GM18870 (cell line): ENCODE data around the gene SLC17A8.

Source experiments
- ATAC-seq: cut with Tn5 transposase; IDR thresholded peaks from one replicate; pipeline ENCODE4 v1.9.1; 2021; ENCODE audit warnings: moderate library complexity; ENCODE audit not compliant: unreplicated experiment

The SLC17A8 gene

DNA sequence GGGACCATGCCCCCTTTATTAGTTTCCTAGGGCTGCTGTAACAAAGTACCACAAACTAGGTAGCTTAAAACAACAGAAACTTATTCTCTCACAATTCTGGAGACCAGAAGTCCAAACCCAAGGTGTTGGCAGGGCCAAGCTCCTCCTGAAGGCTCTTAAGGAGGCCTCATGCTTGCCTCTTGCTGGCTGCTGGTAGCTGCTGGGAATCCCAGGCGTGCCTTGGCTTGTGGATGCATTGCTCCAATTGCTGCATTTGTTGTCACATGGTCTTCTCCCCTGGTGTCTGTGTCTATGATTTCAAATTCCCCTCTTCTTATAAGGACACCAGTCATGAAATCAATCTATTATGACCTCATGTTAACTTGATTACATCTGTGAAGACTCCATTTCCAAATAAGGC, 11.2 kb downstream of the SLC17A8 start:
- ATAC-seq, result no peak

DNA sequence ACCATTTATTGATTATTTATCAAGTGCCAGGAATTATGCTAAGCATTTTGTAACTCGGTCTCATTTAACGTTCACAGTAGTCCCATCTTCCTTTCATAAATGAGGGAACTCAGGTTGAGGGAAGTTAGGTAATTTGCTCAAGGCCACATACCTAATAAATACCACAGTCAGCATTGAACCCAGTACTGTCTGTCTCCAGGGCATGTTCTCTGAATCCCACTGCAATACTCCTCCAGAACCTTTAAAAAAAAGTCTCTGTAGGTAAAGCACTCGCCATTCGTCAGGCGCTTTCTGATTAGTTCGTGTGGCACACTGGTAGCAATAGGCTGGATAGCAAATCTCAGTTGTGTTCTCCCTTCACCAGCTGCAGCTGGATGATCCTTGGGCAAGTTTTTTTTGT, 14.3 kb downstream of the SLC17A8 start:
- no peak for ATAC-seq

DNA sequence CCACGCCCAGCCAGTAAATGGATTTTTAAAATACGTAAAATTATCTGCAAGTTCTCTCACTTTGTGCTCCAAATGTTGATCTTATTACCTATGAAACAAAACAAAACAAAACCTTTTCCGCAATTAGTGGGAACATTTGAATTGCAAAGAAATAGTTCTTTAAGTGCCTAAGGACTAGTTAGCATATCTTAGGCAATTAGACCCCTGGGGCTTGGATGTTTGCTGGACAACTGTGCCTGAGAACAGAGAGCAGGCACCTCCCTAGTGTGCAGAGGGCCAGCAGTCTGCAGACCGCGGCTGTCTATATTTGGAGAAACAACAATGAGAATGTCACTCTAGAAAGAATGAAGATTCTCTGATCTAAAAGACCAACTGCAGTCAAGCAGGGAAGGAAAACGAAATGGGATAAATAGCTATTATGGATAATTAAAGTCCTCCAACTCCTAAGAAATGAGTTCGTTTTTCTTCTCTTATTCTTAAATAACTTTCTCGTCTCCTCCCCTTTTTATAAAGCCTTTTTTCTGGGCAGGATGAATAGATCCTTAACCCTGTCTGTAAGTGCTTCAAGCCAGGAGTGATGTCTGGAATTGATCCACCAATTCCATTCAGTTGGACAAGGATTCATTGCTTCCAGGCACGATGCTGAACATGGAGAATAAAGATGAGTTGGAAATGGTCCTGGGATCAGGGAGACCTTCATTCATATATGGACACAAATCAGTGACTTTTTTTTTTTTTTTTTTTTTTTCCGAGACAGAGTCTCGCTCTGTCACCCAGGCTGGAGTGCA, 16.2 kb downstream of the SLC17A8 start:
- ATAC-seq, result no peak

DNA sequence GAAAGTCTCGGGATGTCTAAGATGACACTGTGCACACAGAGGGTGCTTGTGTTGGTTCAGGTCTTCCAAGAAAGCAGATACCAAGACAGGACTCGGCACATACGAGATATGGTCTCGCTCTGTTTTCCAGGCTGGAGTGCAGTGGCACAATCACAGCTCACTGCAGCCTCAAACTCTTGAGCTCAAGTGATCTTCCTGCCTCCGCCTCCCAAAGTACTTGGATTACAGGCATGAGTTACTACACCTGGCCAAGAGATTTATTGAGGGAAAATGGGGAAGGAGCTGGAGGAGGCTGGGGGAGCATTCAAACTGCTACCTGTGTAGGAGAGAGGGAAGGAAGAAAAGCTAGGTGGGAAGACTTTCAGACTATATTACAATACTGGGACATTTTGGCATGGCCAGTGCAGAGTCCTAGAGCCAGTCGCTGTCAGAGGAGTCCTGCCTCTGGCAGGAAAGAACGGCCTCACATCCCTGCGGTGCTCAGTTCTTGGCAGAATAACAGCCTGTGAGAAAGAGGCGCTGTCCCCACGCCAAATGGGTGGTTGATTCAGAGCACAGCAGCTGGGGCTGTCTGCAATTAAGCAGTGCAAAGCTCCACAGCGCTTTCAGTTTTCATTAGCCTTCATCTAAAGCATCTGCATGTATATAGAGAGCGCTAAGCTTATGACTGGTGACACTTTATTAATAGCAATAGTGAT, 18.3 kb downstream of the SLC17A8 start:
- no peak for ATAC-seq

DNA sequence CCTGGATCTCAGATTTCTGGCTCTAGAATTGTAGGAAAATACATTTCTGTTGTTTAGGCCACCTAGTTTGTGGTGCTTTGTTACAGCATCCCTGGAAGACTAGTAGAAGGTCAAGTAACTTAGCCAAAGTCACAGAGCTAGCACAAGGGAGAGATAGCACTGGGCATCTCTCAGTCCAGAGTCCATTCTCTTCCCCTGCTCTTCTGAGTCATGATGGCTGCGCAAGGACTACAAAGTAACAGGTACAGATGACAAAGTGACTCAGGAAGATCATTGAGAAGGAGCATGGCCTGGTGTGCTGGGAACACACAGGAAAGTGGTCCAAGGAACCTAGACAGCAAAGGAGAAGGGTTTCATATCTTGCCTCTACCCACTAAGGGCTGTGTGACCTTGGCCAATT, 19.3 kb downstream of the SLC17A8 start:
- no peak for ATAC-seq

DNA sequence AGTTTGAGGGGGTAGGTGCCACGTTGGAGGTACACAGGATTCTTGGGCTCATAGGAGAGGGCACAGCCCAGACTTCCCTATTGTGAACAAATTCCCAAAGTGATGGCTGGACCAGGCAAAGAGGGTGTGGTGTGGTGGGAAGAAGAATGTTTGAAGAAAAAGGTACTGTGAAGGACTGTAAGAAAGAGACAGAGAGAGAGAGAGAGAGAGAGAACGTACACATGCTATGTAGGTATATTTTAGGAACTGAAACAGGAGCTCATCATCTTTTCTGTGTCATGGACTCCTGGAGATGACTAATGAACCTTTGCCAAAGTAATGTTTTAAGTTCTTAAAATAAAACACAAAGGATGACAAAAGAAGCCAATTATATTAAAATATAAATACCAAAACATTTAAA, 24.5 kb downstream of the SLC17A8 start:
- ATAC-seq, result no peak

DNA sequence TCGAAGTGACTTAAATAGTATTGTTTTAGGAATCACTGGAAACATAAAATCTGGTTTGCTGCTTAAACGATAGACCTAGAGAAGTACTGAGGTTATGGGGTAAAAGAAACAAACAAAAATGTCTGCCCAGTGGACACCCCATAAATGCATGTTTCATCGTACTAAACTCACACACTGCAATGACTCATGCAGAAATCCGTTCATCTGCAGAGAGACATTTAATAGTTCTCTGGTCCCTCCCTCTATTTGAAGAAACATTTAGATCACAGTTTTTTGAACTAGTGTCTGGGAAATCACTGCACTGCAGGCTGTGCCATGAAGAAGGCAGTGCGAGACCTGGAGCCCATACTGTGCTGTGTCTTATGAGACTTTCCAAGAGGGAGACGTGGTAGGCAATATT, 25.5 kb downstream of the SLC17A8 start:
- ATAC-seq, result no peak

DNA sequence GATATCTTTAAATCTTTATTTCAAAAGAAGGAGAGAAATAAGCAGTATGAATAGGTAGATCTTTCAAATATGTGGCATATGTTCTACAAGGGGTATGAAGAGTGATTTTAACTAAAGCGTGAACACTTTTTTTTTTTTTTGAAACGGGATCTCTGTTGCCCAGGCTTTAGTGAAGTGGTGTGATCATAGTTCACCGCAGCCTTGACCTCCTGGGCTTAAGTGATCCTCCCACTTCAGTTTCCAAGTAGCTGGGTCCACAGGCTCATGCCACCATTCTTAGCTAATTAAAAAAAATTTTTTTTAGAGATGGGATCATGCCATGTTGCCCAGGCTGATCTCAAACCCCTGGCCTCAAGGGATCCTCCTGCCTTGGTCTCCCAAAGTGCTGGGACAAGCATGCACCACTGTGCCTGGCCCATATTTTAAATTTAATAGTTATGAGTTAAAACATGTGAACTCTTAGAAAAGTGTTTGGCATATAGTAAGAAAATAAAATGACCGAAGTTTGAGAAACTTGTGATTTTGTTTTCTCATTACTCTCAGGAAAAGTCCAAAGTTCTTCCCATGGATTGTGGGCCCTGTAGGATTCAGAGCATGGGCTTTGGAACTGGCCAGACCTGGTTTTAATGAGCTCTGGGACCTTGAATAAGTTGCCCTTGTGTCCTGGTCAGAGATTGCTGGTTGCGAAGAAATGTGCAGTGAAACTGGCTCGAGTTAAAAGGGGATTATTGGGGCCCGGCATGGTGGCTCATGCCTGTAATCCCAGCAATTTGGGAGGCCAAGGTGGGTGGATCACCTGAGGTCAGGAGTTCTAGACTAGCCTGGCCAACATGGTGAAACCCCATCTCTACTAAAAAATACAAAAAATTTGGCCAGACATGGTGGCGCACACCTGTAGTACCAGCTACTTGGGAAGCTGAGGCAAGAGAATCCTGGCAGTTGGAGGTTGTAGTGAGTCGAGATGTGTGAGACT, 27.0 kb downstream of the SLC17A8 start:
- ATAC-seq, result no peak

DNA sequence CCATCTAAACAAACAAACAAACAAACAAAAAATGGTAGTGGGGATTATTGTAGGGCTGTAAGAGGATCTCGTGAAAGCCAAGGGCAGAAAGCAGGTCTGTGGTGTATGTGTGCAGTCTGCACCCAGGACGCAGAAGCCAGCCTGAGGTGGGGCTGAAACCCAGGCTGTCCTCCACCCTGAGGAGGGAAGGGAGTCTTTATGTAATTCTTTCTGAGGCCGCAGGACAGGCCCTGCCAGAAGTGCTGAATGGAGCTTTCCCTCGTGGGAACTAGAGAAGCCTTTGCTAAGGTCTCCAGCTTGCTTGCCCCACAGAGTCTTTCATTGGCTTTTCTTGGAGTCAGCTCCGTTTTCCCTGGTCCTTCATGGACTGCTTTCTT, 27.7 kb downstream of the SLC17A8 start:
- no peak for ATAC-seq

DNA sequence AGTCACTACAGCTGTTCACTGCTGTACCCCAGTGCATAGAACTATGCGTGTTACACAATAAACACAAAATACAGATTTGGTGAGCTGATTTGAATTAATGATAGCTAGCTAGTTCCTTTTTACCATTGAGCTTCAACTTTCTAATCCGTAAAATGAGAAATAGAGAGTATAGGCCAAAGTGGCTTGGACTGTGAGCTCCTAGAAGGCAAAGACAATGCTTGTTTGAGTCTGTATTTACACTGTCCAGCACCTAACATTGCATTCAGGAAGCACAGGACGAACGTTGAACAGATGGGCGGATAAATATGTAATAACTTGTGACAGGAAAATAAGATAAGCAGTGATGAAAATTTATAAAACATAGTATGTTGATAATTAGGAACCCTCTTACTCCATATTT, 31.5 kb downstream of the SLC17A8 start:
- no peak for ATAC-seq

DNA sequence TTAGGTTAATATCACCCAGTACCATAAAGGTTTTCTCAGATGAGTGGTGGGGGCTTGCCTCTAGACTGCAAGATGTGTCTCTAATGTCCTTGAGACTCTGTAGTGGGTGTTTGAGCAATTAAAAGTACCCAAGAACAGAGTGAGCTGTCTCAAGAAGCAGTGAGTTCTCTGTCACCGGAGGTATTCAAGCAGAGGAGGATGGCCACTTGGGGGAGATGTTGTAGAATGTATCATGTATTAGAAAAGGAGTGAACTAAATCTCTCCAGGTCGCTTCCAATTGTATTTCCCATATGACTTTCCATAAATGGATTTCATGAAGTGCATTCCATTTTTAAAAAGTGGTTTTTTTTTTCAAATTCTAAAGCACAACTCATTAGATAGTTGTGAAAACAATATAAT, 35.0 kb downstream of the SLC17A8 start:
- no peak for ATAC-seq

DNA sequence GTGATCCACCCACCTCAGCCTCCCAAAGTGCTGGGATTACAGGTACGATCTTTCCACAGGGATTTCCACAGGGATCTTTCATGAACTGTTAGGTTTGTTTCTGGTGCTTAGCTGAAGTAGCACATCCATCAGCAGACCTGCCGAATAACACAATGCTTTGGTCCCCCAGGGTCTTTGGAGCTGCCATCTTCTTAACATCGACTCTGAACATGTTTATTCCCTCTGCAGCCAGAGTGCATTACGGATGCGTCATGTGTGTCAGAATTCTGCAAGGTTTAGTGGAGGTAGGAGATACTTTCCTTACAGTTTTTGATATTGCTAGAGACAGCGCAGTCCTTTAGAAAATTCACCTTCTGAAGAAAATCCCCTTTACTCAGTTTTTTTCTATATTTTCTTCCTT, 36.3 kb downstream of the SLC17A8 start:
- ATAC-seq, result no peak

DNA sequence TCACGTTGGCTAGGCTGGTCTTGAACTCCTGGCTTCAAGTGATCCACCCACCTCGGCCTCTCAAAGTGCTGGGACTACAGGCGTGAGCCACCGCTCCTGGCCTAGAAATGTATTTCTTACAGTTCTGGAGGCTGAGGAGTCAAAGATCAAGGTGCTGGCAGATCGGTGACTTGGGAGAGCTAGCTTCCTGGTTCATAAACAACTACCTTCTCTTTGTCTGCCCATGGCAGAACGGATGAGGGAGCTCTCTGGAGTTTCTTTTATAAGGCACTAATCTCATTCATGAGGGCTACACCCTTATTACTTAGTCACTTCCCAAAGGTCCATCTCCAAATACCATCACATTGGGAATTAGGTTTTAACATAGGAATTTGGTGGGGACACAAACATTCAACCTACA, 38.9 kb downstream of the SLC17A8 start:
- no peak for ATAC-seq

DNA sequence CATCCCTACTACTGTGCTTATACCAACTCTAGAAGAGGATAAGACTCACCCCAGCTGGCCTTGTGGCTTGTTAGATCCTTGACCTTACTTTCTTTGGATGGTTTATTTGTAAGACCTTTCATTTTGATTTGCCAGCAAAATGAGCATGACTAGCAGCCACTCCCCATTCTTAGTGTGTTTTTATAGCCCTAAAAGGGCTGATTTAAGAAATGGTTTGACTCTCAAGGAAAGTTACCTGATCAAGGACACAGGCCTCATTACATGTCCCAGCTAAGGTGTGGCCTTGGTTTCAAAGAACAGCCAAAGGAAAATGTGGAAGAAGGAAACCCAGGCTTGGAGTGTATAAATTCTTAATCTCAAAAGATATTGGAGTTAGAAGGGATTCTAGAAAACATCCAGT, 41.4 kb downstream of the SLC17A8 start:
- ATAC-seq, result no peak

DNA sequence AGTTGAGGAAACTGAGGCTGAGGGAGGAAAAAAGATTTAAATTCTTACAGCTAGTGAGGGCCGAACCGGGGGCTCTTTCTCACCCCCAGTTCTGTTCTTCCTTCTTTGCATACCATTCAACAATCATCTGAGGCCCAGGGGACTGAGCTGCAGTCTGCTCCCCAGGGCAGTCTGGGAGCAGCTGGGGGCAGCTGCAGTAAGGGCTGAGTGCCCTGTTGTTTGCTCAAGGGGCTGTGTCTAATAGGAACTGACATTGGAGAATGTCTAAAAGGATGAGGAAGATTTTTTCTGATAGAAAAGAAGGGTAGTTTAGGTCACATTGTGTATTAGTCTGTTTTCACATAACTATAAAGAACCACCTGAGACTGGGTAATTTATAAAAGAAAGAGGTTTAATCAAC, 42.2 kb downstream of the SLC17A8 start:
- ATAC-seq, result no peak

DNA sequence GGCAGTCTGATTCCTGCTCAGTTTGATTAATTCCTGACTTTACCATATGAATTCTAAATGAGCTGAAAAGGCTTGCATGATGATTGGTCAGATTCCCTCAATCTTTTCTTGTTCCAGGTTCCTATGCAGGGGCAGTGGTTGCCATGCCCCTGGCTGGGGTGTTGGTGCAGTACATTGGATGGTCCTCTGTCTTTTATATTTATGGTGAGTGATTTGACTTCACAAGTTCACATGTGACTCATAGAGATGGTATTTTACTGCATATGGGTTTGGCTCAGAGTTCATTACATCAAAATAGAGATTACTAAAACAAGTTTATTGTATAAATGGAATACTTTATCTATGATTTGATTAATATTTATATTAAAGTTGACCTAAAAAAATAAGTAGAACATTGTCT, 44.8 kb downstream of the SLC17A8 start:
- no peak for ATAC-seq

DNA sequence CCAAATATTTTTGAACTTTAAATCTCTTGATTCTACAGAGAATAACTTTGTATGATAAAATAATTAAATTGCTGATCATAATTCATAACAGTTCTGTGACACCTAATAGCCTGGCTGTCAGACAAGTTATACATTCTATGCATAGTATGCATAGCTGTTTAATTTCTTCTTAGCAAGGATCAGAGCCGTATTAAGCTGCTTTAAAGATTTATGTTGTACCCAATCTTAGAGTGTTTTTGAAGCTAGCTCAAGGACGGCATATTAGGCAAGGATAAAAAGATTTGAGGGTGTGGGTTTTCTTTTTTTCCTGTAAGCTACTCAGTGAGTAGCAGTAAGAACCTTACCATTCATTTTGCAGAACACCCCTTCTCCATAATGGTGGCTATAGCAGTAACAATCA, 45.9 kb downstream of the SLC17A8 start:
- no peak for ATAC-seq

DNA sequence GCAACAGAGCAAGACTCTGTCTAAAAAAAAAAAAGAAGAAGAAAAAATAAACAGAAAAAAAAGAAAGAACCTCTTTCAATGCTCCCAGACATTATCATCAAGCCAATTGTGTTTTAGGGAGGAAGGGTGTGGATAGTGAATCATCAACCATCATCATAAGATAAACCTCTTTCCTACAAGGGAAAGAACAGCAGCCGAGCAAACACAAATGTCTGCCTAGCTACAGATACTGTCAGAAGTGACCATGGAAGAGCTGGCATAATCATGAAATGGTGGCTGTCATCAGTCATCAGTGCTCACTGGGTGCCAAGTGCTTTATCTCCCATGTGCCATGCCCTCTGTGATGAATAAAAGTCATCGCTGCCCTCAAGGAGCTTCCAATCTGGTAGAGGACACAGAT, 46.6 kb downstream of the SLC17A8 start:
- no peak for ATAC-seq

DNA sequence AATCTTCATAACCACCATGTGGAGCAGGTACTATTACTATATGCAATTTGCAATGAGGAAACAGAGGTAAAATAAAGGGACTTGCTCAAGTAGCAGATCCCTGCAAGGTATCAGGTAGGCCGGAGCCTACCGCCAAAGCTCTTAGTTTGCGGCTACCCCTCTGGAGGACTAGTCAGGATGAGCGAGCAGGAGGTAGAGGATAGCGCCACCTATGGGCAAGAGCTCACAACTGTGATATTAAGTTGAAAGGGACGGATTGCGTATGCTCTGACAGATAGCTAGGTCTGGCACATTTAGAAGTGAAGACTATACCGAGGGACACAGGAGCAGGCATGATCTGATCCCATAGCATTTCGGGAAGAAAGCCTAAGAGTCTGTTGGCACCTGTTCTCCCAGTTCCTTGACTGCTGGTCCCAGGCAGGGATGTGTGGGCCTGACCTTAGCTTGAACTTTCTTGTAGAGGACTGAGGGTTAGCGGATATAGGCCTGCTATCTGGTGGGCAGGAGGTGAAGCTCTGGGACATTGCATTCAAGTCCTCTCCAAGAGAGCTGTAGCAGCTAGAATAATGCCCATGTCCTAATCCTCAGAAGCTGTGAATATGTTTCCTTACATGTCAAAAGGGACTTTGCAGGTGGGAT, 48.0 kb downstream of the SLC17A8 start:
- no peak for ATAC-seq

DNA sequence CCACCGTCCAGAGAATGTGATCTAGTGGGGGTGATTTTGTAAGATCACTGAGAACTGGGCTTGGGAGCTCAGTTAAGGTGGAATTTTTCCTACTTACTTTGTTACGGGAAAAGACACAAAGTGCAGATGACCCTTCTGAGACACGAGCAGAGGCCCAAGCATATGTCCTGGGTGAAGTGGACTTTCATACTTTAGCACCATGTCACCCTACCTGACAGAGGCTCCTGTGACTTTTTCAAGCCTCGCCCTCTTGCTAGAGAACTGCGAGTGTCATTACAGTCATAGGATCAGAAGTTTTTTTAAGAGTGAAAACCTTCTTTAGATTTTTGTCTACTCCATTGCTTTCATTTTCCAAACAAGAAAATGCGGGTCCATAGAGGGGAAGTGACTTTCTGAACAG, 56.1 kb downstream of the SLC17A8 start:
- ATAC-seq, result no peak

DNA sequence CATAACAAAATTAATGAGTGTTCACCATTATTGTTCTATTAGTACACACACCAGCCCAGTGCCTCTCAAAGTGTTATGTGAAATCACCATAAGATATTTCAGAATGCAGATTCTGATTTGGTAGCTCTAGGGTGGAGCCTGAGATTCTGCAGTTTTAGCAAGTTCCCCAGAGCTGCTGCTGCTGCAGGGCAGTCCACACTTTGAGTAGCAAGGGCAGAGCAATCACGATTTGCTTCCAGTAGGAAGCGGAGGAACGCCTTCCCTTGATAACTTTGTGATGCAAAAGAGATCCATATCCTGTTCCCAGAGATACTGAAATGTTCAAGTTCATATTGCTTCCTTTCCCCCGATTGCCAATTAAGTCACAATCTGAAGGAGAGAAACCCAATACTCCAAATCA, 57.9 kb downstream of the SLC17A8 start:
- ATAC-seq, result no peak
